HG03108 (cell line): Measurements from ENCODE around the gene C4orf51.

Source experiments
- ATAC-seq: cut with Tn5 transposase; IDR thresholded peaks from one replicate; pipeline ENCODE4 v1.9.1; 2021; ENCODE audit warnings: moderate library complexity; ENCODE audit not compliant: unreplicated experiment

C4orf51 gene

DNA sequence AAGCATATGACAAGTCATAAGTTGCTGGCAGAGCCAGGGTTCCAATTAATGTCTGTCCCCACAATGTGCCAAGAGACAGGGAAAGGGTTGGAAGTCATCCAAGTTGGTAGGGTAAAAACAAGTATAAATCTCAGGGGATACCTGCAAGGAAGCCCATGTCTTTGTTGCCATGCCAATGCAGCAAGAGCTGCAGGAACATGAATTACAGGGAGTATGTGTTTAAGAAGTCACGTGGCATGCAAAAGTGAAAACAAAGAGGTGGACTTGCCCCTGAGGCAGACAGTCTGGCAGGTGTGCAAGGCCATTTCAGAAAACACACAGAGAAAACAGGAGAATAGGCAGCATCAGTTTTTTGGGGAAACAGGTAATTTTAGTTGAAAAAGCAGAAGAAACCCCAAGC lies 29.4 kb downstream of the C4orf51 start:
- no peak for ATAC-seq

DNA sequence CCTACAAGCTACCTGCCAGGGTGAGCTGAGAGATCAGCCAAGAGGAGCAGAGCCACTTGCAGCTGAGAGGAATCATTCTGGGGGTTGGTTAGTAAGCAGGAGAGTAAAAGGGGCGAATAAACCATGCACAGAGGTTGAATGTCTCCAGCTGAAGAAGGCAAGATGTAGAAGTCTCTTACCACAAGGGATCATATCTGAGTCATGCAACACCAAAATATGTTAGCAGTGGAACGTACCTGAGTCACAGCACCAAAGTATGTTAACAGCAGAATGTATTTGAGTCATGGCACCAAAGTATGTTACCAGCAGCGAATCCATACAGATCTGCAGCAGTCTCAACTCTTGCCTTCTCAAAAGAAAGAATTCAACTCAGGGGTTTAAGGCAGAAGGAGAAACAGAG lies 29.9 kb downstream of the C4orf51 start:
- no peak for ATAC-seq

DNA sequence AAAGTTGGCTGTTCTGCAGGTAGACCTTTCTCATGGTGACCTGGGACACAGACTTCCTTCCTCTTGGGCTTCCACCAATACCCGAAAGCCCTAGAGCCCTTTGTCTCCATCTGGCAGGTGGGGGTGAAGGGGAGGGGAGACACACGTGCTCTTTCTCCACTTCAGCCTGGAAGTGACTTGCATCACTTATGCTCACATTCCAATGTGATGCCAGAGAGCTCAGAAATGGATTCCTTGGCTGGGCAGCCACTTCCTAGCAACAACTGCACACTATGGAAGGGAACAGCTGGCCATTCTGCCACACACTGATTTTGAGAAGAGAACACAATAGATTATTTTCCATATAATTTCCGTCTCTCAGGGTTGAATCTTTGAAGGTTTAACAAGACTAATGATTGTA lies 36.3 kb downstream of the C4orf51 start:
- no peak for ATAC-seq

DNA sequence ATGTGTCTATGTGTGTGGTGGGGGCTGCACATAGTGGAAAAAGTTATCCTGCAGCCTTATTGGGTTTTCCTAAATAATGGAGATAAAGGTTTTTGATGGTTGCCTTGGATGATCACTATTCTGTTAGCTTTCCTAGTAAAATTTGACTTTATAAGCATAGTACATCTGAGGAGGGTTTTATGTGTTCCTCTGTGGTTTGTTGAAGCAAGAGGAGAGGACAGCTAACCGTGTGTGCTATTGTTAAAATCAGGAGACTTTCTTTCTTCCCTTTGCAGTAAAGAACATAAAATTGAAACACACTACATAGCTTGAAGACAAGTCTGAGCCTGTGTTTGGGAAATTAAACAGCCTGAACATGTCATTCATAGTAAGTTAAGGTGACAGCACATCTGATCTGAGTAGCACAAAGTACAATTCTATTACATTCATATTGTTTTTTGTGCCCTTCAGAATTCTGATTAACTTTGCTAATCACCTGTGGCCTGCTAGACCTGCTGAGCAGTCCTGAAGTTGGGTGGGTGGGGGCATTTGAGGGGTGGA lies 36.8 kb downstream of the C4orf51 start:
- no peak for ATAC-seq

DNA sequence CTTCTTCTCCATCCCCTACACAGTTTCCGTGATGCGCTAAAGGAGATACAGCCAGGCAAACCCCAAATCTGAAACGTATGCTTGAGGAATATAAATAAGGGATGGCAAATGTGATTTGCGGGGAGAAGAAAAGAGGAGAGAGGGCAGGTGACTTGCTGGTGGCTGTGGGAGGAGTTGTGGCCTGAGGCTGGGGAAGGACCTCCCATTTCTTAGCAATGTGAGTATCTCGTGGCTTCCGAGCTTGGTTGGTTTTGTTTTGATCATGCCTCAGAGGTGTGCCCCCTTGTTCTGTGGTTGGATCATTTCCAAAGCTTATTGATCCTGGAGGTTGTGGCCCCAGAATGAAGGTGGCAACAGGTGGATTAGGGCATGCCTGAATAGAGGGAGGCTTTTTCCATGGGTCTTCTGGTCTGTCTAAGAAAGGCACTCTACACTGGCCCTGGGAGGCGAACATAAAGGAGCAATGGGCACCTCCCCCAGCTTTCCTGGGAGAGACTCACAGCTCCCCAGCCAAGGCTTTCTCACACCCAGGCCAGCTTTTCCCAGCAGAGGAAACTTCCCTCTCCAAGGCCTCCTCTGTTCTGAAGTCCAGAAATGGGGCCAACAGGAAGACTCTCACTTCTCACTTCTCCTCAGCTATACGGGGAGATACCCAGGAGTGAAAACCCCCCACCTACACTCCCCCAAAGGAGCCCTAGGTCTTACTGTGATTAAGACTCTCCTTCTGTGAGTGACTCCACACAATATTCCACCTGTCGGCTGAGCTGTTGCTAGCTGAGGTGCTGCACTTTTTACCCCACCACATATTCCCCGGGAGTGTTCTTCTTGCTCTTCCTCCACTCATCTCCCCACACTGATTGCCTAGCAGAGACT lies 40.0 kb downstream of the C4orf51 start:
- ATAC-seq = peak; percentile 69

DNA sequence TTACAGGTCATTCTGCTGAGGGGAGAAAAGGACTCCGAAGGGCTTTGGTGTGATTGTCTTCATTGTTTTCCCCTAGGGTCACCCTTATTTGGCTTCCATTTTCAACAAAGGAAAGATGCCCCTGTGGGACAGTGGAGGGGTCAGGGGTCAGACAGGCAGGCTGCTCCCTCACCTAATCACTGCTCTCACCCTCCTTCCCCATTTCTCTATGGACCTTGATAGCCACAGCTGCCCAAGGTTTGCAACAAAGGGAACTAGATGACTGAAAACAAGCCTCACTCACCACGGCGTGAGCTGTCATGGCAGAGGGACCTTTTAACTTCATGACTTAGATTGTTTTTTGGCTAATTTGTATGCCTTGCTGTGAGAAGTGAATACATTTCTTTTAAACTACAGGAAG lies 40.7 kb downstream of the C4orf51 start:
- peak; percentile 13 for ATAC-seq

DNA sequence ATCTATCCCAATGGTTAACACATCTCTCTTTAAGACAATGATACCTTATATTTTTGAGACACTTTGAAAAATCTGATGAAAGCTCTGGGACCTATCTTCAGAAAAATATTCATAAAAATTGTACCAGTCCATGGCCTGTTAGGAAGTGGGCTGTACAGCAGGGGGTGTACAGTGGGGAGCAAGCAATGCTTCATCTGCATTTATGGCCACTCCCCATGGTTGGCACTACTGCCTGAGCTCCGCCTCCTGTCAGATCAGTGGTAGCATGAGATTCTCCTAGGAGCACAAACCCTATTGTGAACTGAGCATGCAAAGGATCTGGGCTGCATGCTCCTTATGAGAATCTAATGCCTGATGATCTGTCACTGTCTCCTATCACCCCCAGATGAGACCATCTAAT lies 42.6 kb downstream of the C4orf51 start:
- ATAC-seq = no peak

DNA sequence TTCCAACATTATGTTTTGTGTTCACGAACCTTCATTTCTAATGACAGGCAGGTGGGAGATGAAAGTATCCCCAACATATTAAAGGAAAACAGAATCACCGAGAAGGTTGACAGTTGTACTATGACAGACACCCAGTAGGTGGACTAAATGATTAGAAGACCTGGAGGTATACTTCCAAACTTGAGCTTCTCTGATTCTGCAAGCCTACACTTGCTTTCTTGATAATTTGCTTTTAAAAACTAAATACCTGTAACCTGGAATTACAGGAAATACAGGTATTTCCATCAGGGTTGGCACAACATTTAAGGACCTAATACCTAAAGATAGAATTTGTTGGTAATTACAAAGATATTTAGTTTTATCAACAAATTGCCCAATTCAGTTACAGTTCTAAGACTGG lies 43.4 kb downstream of the C4orf51 start:
- no peak for ATAC-seq

DNA sequence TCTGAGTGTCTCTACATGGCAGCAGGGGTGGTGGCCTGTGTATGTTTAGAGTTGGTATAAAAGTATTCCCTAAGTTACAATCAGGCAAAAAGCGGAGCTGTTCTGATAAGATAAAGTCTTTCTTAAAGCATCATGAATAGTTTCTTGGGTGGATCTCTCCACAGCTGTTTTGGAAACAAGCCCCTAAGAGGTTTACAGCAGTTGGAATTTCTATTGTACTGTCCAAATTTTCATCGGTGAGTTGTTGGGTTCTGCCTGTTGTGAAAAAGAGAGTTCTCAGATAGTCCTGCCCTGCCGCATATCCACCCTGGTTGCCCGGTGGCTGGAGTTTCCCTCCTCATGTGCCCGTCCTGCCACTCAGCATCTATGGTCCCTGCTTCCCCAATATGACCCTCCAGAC lies 50.1 kb downstream of the C4orf51 start:
- no peak for ATAC-seq

DNA sequence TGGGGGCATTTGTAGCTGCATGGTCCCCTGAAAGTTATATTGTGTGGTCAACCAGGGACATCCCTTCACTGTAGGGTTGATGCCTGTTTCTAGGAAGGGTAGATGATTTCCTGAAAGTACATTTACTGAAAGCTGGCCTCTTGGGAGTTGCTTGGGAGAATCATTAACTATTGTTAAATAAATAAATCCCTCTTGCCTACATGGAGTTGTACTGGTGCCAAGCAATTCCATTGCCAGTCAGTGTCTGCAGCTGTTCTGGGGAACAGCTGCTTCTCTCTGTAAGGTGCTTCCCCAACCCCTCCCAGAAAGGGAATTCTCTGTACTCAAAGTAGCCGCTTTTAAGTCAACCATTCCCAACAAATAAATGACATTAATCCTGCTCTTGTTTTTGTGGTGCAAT lies 51.1 kb downstream of the C4orf51 start:
- no peak for ATAC-seq

DNA sequence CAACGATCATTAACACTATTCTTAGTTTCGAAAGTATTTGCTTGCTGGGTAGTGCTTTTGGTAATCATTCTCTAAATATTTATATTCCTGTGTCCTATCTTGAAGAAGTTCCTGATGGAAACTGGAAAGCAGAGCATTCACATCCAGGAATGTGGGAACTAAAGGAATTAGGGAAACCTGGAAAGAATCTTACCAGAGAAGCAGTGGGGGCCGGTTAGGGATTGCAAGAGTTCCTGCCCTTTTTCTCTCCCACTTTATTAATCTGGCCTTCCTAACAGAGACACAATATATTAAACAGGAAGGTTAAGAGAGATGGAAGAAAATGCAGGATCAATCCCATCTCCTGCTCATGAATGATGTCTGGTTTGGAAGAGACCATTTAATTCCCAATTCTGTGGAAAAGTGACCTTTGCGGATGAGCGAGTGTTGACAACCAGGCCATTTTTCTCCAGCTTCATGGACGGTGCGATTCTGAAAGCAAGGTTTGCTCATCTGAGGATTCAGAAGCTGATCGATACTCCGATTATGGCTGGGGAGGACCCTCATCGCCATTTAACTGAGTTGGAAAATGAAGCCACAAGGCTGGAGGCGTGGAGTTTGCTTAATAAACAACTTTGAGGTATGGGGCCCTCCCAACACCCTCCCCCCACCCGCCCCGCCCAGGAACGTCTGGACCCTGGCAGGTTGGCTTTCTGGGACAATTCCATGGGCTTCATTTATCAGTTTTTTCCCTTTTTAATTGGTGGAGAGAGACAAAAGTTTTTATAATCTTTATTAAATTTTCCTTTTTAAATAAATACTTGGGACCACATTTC lies 52.3 kb downstream of the C4orf51 start:
- ATAC-seq = no peak

DNA sequence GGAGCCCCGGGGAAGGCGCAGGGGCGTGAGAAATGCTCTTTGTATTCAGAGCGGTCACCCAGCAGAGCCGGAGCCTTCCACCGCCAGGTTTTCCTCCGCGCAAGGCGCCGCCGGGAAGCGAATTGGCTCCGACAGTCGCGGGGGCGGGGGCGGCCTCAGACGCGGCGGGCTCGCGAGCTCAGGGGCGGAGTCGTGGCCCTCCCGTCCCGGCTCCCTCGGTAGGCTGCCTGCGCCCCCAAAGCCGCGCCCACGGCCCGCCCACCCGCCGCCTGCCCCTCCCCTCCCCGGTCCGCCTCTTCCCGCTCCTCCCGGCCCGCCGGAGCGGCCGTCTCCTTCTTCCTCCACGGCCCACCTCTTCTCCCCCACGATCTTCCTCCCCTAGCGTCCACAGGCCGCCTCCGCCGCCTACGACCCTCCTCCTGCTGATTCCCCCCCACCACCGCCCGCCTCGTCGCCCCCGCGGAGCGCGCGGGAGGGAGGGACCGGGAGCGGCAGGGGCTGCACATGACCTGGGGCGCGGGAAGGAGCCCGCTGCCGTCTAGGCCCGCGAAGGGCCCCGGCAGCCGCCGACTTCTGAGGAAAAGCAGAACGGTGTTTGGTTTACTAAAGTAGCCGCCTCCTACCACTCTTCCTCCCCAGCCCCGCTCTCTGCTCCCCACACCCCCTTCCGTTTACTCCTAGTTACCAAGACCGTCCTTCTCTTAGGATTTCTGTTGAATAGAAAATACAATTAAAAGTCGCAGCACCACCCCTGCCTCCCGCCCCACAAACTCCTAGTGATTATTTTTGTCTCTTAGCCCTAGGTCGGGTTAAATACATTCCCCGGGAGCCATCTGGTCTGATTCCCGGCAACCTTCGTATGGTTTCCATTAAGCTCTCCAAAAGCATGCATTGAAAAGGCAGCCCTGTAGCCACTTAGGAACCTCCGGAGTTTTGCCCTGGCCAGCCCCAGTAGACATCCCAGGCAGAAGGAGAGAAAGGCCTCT lies 53.2 kb downstream of the C4orf51 start:
- ATAC-seq = peak; percentile 81

DNA sequence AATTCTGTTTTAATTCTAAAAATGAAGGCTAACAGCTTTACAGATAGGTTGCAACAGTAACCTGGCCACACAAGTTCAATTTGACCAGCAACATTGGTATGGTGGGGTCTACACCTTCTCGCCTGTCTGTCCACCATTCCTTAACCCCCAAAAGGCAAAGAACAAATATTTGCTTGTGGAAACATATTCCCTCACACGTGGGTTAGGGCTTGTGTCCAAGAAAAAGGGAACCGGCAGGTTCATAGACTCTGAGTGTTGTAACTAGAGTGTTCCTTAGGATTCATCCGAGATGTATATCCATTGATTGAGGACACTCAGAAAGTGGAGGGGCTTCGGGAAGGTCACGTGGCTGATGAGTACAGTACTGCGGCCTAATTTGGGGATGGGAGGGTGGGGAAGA lies 54.1 kb downstream of the C4orf51 start:
- no peak for ATAC-seq

DNA sequence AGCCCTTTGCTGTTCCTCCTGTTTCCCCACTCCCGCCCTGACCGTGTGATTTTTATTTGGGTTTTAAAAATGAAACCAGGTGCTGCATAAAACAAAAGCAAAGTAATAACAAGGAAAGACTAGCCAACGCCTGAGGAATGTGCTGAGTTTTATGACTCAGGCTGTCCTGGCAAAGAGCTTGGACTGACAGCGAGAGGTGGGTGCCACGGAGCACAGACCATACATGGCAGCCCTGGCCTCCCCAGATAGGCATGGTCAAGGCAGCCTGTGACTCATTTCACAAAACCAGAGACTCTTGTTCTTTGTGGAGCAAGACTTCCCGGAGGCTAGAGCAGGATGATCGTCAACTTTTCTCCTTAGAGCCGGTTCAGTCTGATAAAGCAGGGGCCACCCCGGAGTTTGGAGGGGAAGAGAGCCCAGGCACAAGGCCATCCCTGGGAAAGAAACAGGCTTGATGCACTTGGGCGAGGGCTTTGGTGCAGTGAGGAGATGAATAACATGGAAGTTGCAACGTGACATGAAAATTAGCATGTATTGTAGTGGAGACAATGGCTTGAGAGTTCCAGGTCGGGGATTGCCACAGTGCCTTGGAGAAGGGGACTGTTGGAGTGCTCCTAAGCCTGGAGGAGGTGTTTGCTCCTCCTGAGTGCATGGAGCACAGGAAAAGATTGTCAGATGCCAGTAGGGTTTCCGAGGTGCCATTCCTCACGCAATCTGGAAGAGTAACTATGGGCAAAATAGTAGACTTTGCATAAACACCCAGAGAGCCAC lies 54.8 kb downstream of the C4orf51 start:
- ATAC-seq = peak; percentile 36

DNA sequence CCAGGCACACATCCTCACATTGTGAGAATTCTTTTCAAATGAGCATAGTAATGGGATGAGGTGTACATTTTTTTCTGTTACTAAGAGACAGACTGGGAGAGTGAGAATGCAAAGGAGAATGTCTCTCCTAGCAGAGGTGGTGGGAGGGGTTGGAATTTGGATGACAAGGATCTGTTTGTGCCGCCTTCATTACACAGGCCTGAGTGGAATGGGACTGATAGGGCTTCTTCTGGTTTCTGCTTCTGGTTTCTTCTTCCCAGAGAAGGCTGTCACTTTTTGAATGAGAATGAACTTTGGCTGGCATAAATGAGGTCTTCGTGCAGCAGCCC lies 55.4 kb downstream of the C4orf51 start:
- no peak for ATAC-seq

DNA sequence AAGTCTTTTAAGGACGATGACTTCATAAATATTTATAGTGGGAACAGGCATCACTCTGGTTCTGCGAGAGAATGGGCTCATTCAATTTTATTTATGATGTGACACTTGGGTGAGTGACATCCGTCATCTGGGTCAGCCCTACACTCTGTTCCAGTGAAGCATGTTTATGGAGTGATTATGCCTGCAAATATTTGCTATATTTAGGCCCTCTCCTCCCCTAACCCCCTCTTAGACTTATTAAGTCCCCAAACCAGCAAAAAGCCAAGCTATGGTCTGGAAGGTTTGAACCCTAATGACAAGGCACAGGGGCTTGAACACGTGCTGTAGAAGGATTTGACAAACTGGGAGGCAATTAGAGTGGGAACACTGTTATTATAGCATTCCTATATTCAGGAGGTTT lies 55.9 kb downstream of the C4orf51 start:
- no peak for ATAC-seq

DNA sequence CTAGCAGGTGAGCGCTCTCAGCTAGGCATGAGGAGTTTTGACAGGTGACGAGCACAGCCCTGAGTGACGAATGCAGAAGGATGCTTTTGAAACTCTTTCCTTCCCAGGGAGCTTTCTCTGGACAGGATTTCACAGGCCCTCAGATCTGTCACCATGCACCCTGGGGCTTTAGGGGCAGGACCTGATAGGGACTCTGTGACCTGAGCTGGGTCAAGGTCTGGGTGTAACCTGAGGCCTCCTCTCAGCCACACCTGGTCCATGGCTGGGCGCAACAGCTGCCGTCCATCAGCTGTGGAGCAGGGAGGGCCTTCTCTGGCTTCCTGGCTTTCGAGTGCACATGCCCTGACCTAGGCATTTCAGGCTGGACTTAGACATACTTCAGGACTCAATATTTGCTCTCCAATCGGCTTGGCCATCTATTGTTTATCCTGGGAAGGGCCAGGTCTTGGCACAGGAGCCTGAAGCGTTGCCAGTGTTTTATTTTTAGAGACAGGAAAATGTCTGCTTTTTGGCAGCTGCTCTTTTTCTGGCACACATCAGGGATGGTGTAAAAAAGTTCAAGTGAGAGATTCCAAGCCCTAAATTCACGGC lies 56.4 kb downstream of the C4orf51 start:
- ATAC-seq = no peak

DNA sequence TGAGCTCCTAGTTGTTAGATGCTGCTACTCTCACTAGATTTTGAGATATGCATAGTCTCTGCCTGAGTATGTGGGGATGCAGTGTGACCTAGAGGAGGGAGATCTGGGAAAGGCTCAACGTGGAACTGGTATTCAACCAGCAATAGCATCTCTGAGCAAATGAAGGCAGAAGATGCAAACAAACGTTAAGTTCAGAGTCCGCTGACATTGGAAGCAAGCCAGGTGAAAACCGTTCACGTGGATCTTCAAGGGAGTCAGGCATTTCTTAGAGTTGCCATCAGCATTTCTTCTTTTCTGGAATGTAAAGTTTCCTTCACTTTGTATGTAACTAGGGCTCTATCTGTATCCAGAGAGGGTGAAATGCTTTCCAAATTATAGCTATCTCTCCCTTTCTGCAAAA lies 59.9 kb downstream of the C4orf51 start:
- no peak for ATAC-seq

DNA sequence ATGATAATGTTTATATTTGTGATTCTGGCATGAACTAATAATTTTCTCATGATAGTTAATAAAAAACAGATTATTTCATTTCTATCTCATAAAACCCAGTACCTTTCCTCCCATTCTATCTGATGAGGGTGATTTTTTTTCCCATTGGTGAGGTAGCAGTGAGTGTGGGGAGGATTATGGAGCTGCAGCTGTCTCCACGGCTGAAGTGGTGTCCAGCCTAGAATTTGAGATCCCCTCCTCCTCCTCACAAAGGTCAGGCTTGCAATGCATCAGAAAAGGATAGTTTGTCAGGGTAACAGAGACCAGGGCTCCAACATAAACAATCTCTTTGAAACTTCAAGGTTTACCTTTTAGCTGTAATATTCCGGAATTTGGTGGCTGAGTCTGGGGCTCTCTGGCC lies 60.9 kb downstream of the C4orf51 start:
- no peak for ATAC-seq

DNA sequence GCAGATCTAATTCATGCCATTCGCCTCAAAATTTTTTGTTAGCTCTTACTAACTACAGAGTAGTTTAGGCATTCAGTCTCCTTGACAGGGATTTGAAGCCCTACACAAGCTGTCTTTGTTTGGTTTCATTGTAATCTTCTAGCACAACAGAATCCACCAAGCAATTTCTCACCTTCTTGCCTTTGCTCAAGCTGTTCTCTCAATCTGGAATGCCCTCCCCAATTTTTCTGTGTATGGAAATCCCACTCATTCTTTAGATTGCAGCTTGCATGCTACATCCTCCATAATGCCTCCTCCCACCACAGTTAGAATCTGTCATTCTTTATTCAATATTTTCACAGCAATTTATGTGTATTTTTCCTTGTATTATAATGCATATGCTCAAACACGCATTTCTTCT lies 63.7 kb downstream of the C4orf51 start:
- no peak for ATAC-seq
